ENCODE data around the gene ETV5.

DNA sequence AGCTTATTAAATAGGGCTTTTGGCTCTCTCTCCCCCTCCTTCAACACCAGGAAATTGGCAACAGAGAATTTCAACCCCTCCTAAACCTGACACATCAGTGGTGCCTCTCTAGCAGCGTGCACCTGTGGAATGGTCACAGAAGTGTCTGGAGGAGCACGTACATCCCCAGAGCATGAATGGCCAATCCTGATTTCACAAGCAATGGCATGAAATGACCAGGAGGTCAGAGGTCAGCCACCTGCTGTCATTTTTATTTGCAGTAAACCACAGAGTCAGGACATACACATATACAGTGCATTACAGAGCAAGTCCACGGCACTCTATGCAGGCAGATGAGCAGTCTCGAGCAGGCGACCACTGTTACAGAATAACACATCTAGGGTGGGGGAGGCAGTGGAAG lies 25.1 kb upstream of the ETV5 start:
- TF ChIP-seq, protein P1, sequence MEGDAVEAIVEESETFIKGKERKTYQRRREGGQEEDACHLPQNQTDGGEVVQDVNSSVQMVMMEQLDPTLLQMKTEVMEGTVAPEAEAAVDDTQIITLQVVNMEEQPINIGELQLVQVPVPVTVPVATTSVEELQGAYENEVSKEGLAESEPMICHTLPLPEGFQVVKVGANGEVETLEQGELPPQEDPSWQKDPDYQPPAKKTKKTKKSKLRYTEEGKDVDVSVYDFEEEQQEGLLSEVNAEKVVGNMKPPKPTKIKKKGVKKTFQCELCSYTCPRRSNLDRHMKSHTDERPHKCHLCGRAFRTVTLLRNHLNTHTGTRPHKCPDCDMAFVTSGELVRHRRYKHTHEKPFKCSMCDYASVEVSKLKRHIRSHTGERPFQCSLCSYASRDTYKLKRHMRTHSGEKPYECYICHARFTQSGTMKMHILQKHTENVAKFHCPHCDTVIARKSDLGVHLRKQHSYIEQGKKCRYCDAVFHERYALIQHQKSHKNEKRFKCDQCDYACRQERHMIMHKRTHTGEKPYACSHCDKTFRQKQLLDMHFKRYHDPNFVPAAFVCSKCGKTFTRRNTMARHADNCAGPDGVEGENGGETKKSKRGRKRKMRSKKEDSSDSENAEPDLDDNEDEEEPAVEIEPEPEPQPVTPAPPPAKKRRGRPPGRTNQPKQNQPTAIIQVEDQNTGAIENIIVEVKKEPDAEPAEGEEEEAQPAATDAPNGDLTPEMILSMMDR (IDR thresholded peaks at IDR 0.05; ENCODE audit: insufficient read depth, low read length, poor library complexity, severe bottlenecking): no peak
- no peak for TF ChIP-seq EZH2phosphoT487 (conservative IDR thresholded peaks at IDR 0.05; ENCODE audit: low read length)

Data from SU-DHL-6 (cell line).